ENCODE measurements around the gene DNAJC18.

DNAJC18 gene

GRCh38 chr5:139403418-139403786 lies 35.9 kb downstream of the DNAJC18 start:
- H3K4me3 ChIP-seq (ENCODE audit: low read depth in 1 of 2, low read length in 1 of 2), result peak overlapping the region; percentile 70 to 91
- no peaks in the 10 kb centered on the region for H3K36me3 ChIP-seq
- no peaks in the 10 kb centered on the region for H3K9me3 ChIP-seq
- H3K27ac ChIP-seq, result peak overlapping the region; percentile 92
- peaks cover 14 to 16% of the 10 kb centered on the region in 2 experiments for H3K4me1 ChIP-seq (ENCODE audit: control insufficient read depth in 1 of 2, insufficient read depth in 1 of 2, low read depth in 1 of 2, low read length in 1 of 2)
- TF ChIP-seq, protein P1, sequence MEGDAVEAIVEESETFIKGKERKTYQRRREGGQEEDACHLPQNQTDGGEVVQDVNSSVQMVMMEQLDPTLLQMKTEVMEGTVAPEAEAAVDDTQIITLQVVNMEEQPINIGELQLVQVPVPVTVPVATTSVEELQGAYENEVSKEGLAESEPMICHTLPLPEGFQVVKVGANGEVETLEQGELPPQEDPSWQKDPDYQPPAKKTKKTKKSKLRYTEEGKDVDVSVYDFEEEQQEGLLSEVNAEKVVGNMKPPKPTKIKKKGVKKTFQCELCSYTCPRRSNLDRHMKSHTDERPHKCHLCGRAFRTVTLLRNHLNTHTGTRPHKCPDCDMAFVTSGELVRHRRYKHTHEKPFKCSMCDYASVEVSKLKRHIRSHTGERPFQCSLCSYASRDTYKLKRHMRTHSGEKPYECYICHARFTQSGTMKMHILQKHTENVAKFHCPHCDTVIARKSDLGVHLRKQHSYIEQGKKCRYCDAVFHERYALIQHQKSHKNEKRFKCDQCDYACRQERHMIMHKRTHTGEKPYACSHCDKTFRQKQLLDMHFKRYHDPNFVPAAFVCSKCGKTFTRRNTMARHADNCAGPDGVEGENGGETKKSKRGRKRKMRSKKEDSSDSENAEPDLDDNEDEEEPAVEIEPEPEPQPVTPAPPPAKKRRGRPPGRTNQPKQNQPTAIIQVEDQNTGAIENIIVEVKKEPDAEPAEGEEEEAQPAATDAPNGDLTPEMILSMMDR (IDR thresholded peaks at IDR 0.05), result no peak
- no peaks in the 10 kb centered on the region for H3K27me3 ChIP-seq

DNA sequence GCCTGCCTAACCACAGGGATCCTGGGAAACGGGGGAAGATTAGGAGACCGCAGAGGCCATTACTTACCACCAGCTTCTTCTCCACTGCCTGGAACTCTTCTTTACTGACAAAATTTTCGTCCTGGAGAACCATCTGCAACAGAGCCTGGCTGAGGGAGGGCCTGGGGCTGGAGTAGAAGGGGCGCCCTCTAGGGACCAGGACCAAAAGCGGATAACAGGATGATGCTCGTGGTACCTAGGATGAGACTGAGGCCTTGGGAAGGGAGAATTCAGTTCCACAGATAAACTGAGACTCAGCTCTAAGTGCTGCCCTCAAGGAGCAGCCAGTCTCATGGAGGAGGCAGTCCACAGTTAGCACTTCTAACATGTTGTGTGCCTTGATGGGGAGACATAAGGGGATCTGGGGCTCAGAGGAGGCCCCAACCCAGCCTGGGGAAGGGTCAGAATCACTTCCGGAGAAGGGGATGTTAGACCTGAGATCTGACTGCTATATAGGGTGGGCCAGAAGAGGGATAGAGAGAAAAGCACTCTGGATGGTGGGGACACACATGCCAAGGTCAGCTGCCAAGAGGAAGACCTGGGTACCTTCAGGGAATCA lies 36.7 kb downstream of the DNAJC18 start:
- Histone ChIP-seq H3K27ac (peak overlapping the region; percentile 92), H3K36me3 (no peaks in the 10 kb centered on the region), H3K27me3 (no peaks in the 10 kb centered on the region), H3K9me3 (no peaks in the 10 kb centered on the region), H3K4me1 (ENCODE audit: control insufficient read depth in 1 of 2, insufficient read depth in 1 of 2, low read depth in 1 of 2, low read length in 1 of 2) (peaks cover 14 to 16% of the 10 kb centered on the region in 2 experiments), H3K4me3 (ENCODE audit: low read depth in 1 of 2, low read length in 1 of 2) (no peak overlapping the region)
- TF ChIP-seq, protein P1 (IDR thresholded peaks at IDR 0.05), result peak; percentile 26

DNA sequence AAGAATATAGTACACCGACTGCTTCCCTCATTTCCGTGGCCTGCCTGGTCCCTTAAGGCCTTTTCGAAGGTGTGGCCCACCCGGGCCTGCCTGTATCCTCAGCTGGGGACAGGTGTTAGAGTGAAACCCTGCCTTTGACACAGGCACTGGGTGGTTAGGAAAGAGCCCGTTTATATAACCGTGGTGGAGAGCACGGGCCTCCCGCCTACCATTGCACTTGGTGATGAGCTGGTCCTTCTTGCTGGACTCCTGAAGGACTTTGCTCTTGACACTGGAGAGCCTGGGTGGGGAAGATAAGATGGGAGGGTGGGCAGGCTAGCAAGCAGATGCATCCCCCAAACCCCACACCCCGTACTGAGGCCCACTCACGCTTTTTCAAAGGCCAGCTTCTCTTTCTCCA lies 37.8 kb downstream of the DNAJC18 start:
- H3K9me3 ChIP-seq, result no peaks in the 10 kb centered on the region
- no peak overlapping the region for H3K27ac ChIP-seq
- no peaks in the 10 kb centered on the region for H3K27me3 ChIP-seq
- no peak overlapping the region for H3K4me3 ChIP-seq (ENCODE audit: low read depth in 1 of 2, low read length in 1 of 2)
- TF ChIP-seq, protein P1 (IDR thresholded peaks at IDR 0.05), result no peak
- H3K4me1 ChIP-seq (ENCODE audit: control insufficient read depth in 1 of 2, insufficient read depth in 1 of 2, low read depth in 1 of 2, low read length in 1 of 2), result peaks cover 14 to 16% of the 10 kb centered on the region in 2 experiments
- no peaks in the 10 kb centered on the region for H3K36me3 ChIP-seq

DNA sequence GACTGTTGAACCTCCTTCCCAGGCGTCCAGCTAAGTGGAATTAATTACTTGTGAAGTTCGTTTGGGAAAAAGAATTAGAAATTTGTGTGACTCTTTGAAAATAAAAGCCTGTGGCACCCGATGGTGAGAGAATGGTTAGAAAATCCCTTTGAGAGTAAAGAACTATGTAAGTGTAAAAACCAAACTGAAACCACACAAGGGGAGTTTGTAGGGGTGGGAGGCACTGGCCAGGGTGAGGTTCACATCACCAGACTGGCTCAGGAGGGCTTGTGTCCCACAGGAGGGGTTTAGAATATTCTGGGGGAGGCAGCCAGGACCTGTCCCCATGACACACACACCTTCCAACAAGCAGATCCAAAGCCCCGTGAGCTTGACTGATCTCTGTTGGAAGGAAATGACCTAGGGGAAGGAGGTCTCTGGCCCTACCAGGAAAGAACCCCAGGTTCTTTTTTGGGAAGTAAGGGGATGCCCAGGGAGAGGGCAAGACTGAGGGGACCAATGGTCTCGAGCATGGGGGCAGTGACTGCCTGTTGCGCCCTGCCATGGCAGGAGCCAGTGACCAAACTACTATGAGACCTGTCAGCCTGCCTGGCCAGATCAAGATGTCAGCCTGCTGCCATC lies 39.7 kb downstream of the DNAJC18 start:
- peaks cover 13 to 17% of the 10 kb centered on the region in 2 experiments for H3K4me1 ChIP-seq (ENCODE audit: control insufficient read depth in 1 of 2, insufficient read depth in 1 of 2, low read depth in 1 of 2, low read length in 1 of 2)
- H3K4me3 ChIP-seq (ENCODE audit: low read depth in 1 of 2, low read length in 1 of 2), result no peak overlapping the region
- no peaks in the 10 kb centered on the region for H3K36me3 ChIP-seq
- no peaks in the 10 kb centered on the region for H3K9me3 ChIP-seq
- no peak overlapping the region for H3K27ac ChIP-seq
- TF ChIP-seq, protein P1 (IDR thresholded peaks at IDR 0.05), result no peak
- H3K27me3 ChIP-seq, result peaks cover 14% of the 10 kb centered on the region

GRCh38 chr5:139397921-139398320 lies 41.4 kb downstream of the DNAJC18 start:
- no peaks in the 10 kb centered on the region for H3K36me3 ChIP-seq
- peaks cover 31% of the 10 kb centered on the region for H3K27me3 ChIP-seq
- H3K27ac ChIP-seq, result no peak overlapping the region
- TF ChIP-seq, protein P1 (IDR thresholded peaks at IDR 0.05), result no peak
- H3K9me3 ChIP-seq, result no peaks in the 10 kb centered on the region
- no peak overlapping the region for H3K4me3 ChIP-seq (ENCODE audit: low read depth in 1 of 2, low read length in 1 of 2)
- peaks cover 17 to 19% of the 10 kb centered on the region in 2 experiments for H3K4me1 ChIP-seq (ENCODE audit: control insufficient read depth in 1 of 2, insufficient read depth in 1 of 2, low read depth in 1 of 2, low read length in 1 of 2)
